Activated CD4-positive, alpha-beta T cell treated with anti-CD3 and anti-CD28 coated beads, Interleukin-2, amount 10 ng/mL, durations not matched to agents 7 days and 5 days (primary cell): Measurements from ENCODE around the gene UACA. TPM values are rescaled to one million over a fixed set of nuclear protein-coding genes. Genes with fewer than 3 reads are reported as not detected.
A peak's percentile ranks its signal among the peaks of the same experiment; 100 is the strongest.
"Not testable (repeated sequence)": the region's sequence is repeated elsewhere in the genome, so short reads cannot be mapped to it uniquely, and the experiment has no call there.

Source experiments
- CTCF ChIA-PET: fragments of 350-600 bp; sonication (Branson Sonifier 250); formaldehyde crosslinking; loops from one replicate; lab custom pipeline; 2021; ENCODE audit warnings: antibody characterized with exemption; lab: Charles Lee
- POLR2A ChIA-PET: fragments of 350-600 bp; sonication (Branson Sonifier 250); formaldehyde crosslinking; loops from one replicate; lab custom pipeline; 2021; ENCODE audit warnings: antibody characterized with exemption; lab: Charles Lee
- DNase-seq: peaks from one replicate; pipeline ENCODE4 v3.0.0-alpha.2; 2020
- H3K27ac Mint-ChIP-seq: one replicate; pipeline ENCODE4 v1.8.0; 2021; ENCODE audit warnings: mild to moderate bottlenecking, moderate library complexity, mixed read lengths
- H3K27me3 Mint-ChIP-seq: one replicate; pipeline ENCODE4 v1.8.0; 2021; ENCODE audit warnings: mixed read lengths
- H3K36me3 Mint-ChIP-seq: one replicate; pipeline ENCODE4 v1.8.0; 2021; ENCODE audit warnings: low read depth, mixed read lengths
- H3K4me1 Mint-ChIP-seq: one replicate; pipeline ENCODE4 v1.8.0; 2021; ENCODE audit warnings: mixed read lengths
- H3K4me3 Mint-ChIP-seq: one replicate; pipeline ENCODE4 v1.8.0; 2021; ENCODE audit warnings: mild to moderate bottlenecking, moderate library complexity, mixed read lengths
- H3K9me3 Mint-ChIP-seq: one replicate; pipeline ENCODE4 v1.8.0; 2021; ENCODE audit warnings: mixed read lengths
- total RNA-seq, 2 experiments: library from RNA; stranded (reverse); gene quantifications; one replicate each; pipeline ENCODE4 v1.2.3, GENCODE V29; 2021

The UACA gene
- total RNA-seq = 1 to 10 TPM; 3.9 to 4.1 TPM

GRCh38 chr15:70763120-70763949, at the start of gene UACA:
Gene UACA (minus strand): TSS chr15:70763558. CDS start chr15:70763407, 151 bp downstream.
- Mint-ChIP-seq H3K36me3 (no peaks in the 10 kb centered on the region), H3K4me1 (peaks cover 25% of the 10 kb centered on the region), H3K27ac (peak within 1 kb of the TSS; percentile 78), H3K9me3 (no peaks in the 10 kb centered on the region), H3K4me3 (peak within 1 kb of the TSS; percentile 79), H3K27me3 (peaks cover 46% of the 10 kb centered on the region)
- POLR2A ChIA-PET = no interaction called here
- CTCF ChIA-PET = no interaction called here
- DNase-seq = peak; percentile 85

GRCh38 chr15:70812827-70813364, 49.5 kb upstream of the UACA start:
- Mint-ChIP-seq H3K27me3 (peaks cover 6% of the 10 kb centered on the region), H3K27ac (no peak overlapping the region), H3K9me3 (no peaks in the 10 kb centered on the region), H3K36me3 (no peaks in the 10 kb centered on the region), H3K4me1 (peaks cover 3% of the 10 kb centered on the region), H3K4me3 (no peak overlapping the region)
- DNase-seq = no peak
- CTCF ChIA-PET = interaction anchor here (1.0 to 1.1 kb wide), 3 partner anchors 17 to 1340 kb away, joined by 3 to 4 read pairs (median 3); no protein-coding TSS in a partner anchor
- POLR2A ChIA-PET = no interaction called here

GRCh38 chr15:70810916-70811578, 47.7 kb upstream of the UACA start:
- Mint-ChIP-seq H3K27me3 (peaks cover 6% of the 10 kb centered on the region), H3K36me3 (no peaks in the 10 kb centered on the region), H3K9me3 (no peaks in the 10 kb centered on the region), H3K4me3 (no peak overlapping the region), H3K4me1 (peaks cover 8% of the 10 kb centered on the region), H3K27ac (no peak overlapping the region)
- ChIA-PET CTCF (interaction anchor here (1.2 to 1.9 kb wide), 3 partner anchors 14 to 138 kb away, joined by 4 to 7 read pairs (median 5); no protein-coding TSS in a partner anchor), POLR2A (interaction anchor here (0.6 kb wide), 1 partner anchor 113 kb away, joined by 3 read pairs; no protein-coding TSS in a partner anchor)
- DNase-seq = no peak

- no peaks in the 10 kb centered on the region for H3K9me3 Mint-ChIP-seq
- no peaks in the 10 kb centered on the region for H3K36me3 Mint-ChIP-seq
- ChIA-PET POLR2A (no interaction called here), CTCF (no interaction called here)
- peaks cover 3% of the 10 kb centered on the region for H3K27me3 Mint-ChIP-seq
- H3K27ac Mint-ChIP-seq = no peak overlapping the region
- H3K4me3 Mint-ChIP-seq = no peak overlapping the region
- no peak for DNase-seq
- H3K4me1 Mint-ChIP-seq = peaks cover 8% of the 10 kb centered on the region
Measured at GRCh38 chr15:70806992-70807712, 43.8 kb upstream of the UACA start.

- POLR2A ChIA-PET, H3K9me3 Mint-ChIP-seq, H3K4me1 Mint-ChIP-seq, CTCF ChIA-PET, DNase-seq, H3K4me3 Mint-ChIP-seq, H3K27ac Mint-ChIP-seq, H3K36me3 Mint-ChIP-seq, H3K27me3 Mint-ChIP-seq: not testable (repeated sequence)
Measured at GRCh38 chr15:70804388-70804787, 41.0 kb upstream of the UACA start.

GRCh38 chr15:70802629-70803028, 39.3 kb upstream of the UACA start:
- Mint-ChIP-seq H3K27me3 (no peaks in the 10 kb centered on the region), H3K4me1 (peaks cover 5% of the 10 kb centered on the region), H3K36me3 (no peaks in the 10 kb centered on the region), H3K27ac (no peak overlapping the region), H3K4me3 (no peak overlapping the region), H3K9me3 (no peaks in the 10 kb centered on the region)
- POLR2A ChIA-PET = no interaction called here
- CTCF ChIA-PET = no interaction called here
- DNase-seq = no peak

GRCh38 chr15:70801109-70801508, 37.8 kb upstream of the UACA start:
- Mint-ChIP-seq H3K27me3 (no peaks in the 10 kb centered on the region), H3K36me3 (no peaks in the 10 kb centered on the region), H3K4me1 (no peaks in the 10 kb centered on the region), H3K4me3 (no peak overlapping the region), H3K9me3 (no peaks in the 10 kb centered on the region), H3K27ac (no peak overlapping the region)
- CTCF ChIA-PET = no interaction called here
- no peak for DNase-seq
- POLR2A ChIA-PET = no interaction called here

- H3K27me3 Mint-ChIP-seq = no peaks in the 10 kb centered on the region
- no peaks in the 10 kb centered on the region for H3K4me1 Mint-ChIP-seq
- H3K27ac Mint-ChIP-seq = no peak overlapping the region
- CTCF ChIA-PET = interaction anchor here (1.3 kb wide), 1 partner anchor 15 kb away, joined by 3 read pairs; no protein-coding TSS in a partner anchor
- POLR2A ChIA-PET = no interaction called here
- H3K4me3 Mint-ChIP-seq = no peak overlapping the region
- no peak for DNase-seq
- no peaks in the 10 kb centered on the region for H3K36me3 Mint-ChIP-seq
- H3K9me3 Mint-ChIP-seq = no peaks in the 10 kb centered on the region
Measured at GRCh38 chr15:70799667-70800450, 36.5 kb upstream of the UACA start.

- POLR2A ChIA-PET = no interaction called here
- Mint-ChIP-seq H3K36me3 (no peaks in the 10 kb centered on the region), H3K27me3 (no peaks in the 10 kb centered on the region), H3K27ac (no peak overlapping the region), H3K4me1 (no peaks in the 10 kb centered on the region), H3K4me3 (no peak overlapping the region), H3K9me3 (no peaks in the 10 kb centered on the region)
- no peak for DNase-seq
- CTCF ChIA-PET = interaction anchor here (1.0 kb wide), 1 partner anchor 11 kb away, joined by 3 read pairs; no protein-coding TSS in a partner anchor
Measured at GRCh38 chr15:70797464-70797863, 34.1 kb upstream of the UACA start.

- Mint-ChIP-seq H3K4me1 (no peaks in the 10 kb centered on the region), H3K36me3 (no peaks in the 10 kb centered on the region), H3K27me3 (peaks cover 6% of the 10 kb centered on the region), H3K4me3 (no peak overlapping the region), H3K27ac (no peak overlapping the region), H3K9me3 (no peaks in the 10 kb centered on the region)
- no peak for DNase-seq
- POLR2A ChIA-PET = no interaction called here
- CTCF ChIA-PET = interaction anchor here (1.0 to 1.4 kb wide), 2 partner anchors 10 to 15 kb away, joined by 3 to 5 read pairs; no protein-coding TSS in a partner anchor
Measured at GRCh38 chr15:70796516-70797310, 33.4 kb upstream of the UACA start.

GRCh38 chr15:70795311-70795665, 31.9 kb upstream of the UACA start:
- H3K9me3 Mint-ChIP-seq = no peaks in the 10 kb centered on the region
- ChIA-PET POLR2A (no interaction called here), CTCF (interaction anchor here (1.4 kb wide), 1 partner anchor 17 kb away, joined by 5 read pairs; no protein-coding TSS in a partner anchor)
- H3K27ac Mint-ChIP-seq = no peak overlapping the region
- H3K4me1 Mint-ChIP-seq = no peaks in the 10 kb centered on the region
- H3K4me3 Mint-ChIP-seq = no peak overlapping the region
- H3K36me3 Mint-ChIP-seq = no peaks in the 10 kb centered on the region
- DNase-seq = no peak
- H3K27me3 Mint-ChIP-seq = peaks cover 6% of the 10 kb centered on the region
